ENCODE data around the gene CACNA2D1.

CACNA2D1 gene

GRCh38 chr7:82343716-82344115, 99.9 kb downstream of the CACNA2D1 start:
- DNase-seq (ENCODE audit: low spot score) = no peak

GRCh38 chr7:82339958-82340357, 103.6 kb downstream of the CACNA2D1 start:
- no peak for DNase-seq (ENCODE audit: low spot score)

- DNase-seq (ENCODE audit: low spot score) = no peak
Observed at GRCh38 chr7:82335927-82336326, 107.7 kb downstream of the CACNA2D1 start.

- no peak for DNase-seq (ENCODE audit: low spot score)
Observed at GRCh38 chr7:82335001-82335400, 108.6 kb downstream of the CACNA2D1 start.

GRCh38 chr7:82331234-82331633, 112.3 kb downstream of the CACNA2D1 start:
- DNase-seq (ENCODE audit: low spot score) = no peak

- no peak for DNase-seq (ENCODE audit: low spot score)
Observed at GRCh38 chr7:82330706-82331215, 112.8 kb downstream of the CACNA2D1 start.

- no peak for DNase-seq (ENCODE audit: low spot score)
Observed at GRCh38 chr7:82327898-82328297, 115.7 kb downstream of the CACNA2D1 start.

- peak; percentile 11 for DNase-seq (ENCODE audit: low spot score)
Observed at GRCh38 chr7:82325416-82325815, 118.2 kb downstream of the CACNA2D1 start.

- DNase-seq (ENCODE audit: low spot score) = no peak
Observed at GRCh38 chr7:82323806-82324205, 119.8 kb downstream of the CACNA2D1 start.

GRCh38 chr7:82319674-82320118, 123.9 kb downstream of the CACNA2D1 start:
- peak; percentile 26 for DNase-seq (ENCODE audit: low spot score)

- no peak for DNase-seq (ENCODE audit: low spot score)
Observed at GRCh38 chr7:82318786-82319185, 124.8 kb downstream of the CACNA2D1 start.

- DNase-seq (ENCODE audit: low spot score) = no peak
Observed at GRCh38 chr7:82317760-82318159, 125.8 kb downstream of the CACNA2D1 start.

GRCh38 chr7:82317257-82317721, 126.3 kb downstream of the CACNA2D1 start:
- DNase-seq (ENCODE audit: low spot score) = no peak

GRCh38 chr7:82313269-82313668, 130.3 kb downstream of the CACNA2D1 start:
- no peak for DNase-seq (ENCODE audit: low spot score)

GRCh38 chr7:82312646-82313045, 130.9 kb downstream of the CACNA2D1 start:
- no peak for DNase-seq (ENCODE audit: low spot score)

GRCh38 chr7:82305347-82306005, 138.1 kb downstream of the CACNA2D1 start:
- DNase-seq (ENCODE audit: low spot score) = no peak

GRCh38 chr7:82294865-82295264, 148.7 kb downstream of the CACNA2D1 start:
- no peak for DNase-seq (ENCODE audit: low spot score)

GRCh38 chr7:82294382-82294784, 149.2 kb downstream of the CACNA2D1 start:
- DNase-seq (ENCODE audit: low spot score) = peak; percentile 9

- DNase-seq (ENCODE audit: low spot score) = no peak
Observed at GRCh38 chr7:82293467-82293866, 150.1 kb downstream of the CACNA2D1 start.

GRCh38 chr7:82291931-82292330, 151.6 kb downstream of the CACNA2D1 start:
- no peak for DNase-seq (ENCODE audit: low spot score)

GRCh38 chr7:82289889-82290288, 153.7 kb downstream of the CACNA2D1 start:
- no peak for DNase-seq (ENCODE audit: low spot score)

- DNase-seq (ENCODE audit: low spot score) = no peak
Observed at GRCh38 chr7:82289152-82289535, 154.4 kb downstream of the CACNA2D1 start.

GRCh38 chr7:82286798-82287140, 156.8 kb downstream of the CACNA2D1 start:
- DNase-seq (ENCODE audit: low spot score) = no peak
